Erythroblast (primary cell): ENCODE measurements around the gene SERPINH1.

Source experiments
- GATA1 ChIP-seq: IDR thresholded peaks from 2 replicates; pipeline ENCODE4 v1.6.1; 2011; ENCODE audit warnings: low read depth, mild to moderate bottlenecking, control low read depth, low read length, moderate library complexity
- POLR2A ChIP-seq: IDR thresholded peaks from 2 replicates; pipeline ENCODE4 v1.6.1; 2011; ENCODE audit warnings: mild to moderate bottlenecking, low read length

- TF ChIP-seq POLR2A (no peak), GATA1 (no peak)
Observed at GRCh38 chr11:75560644-75561043, 1.4 kb upstream of the SERPINH1 start.
